Uterus (tissue), 2 donors: ENCODE data around the gene HSPBAP1.

Experiments
- POLR2A ChIP-seq, 2 donors: fragments of 450-650 bp; IDR thresholded peaks; one replicate each; pipeline ENCODE4 v1.6.1; 2016; ENCODE audit warnings: antibody characterized with exemption in 2 of 2, mild to moderate bottlenecking in 1 of 2, moderate library complexity in 1 of 2
- TF ChIP-seq, protein P1 (sequence below), 4 experiments: fragments of 200-600 bp in 2 of 4; fragments of 450-650 bp in 2 of 4; sonication (generic) in 2 of 4; IDR thresholded peaks; one replicate each; pipeline ENCODE4 v1.5.1; 2016 to 2019; ENCODE audit warnings: antibody characterized with exemption in 4 of 4, mild to moderate bottlenecking in 2 of 4, moderate library complexity in 1 of 4

GRCh38 chr3:122786066-122786465 is 7.6 kb downstream of the HSPBAP1 start:
- TF ChIP-seq, protein P1, sequence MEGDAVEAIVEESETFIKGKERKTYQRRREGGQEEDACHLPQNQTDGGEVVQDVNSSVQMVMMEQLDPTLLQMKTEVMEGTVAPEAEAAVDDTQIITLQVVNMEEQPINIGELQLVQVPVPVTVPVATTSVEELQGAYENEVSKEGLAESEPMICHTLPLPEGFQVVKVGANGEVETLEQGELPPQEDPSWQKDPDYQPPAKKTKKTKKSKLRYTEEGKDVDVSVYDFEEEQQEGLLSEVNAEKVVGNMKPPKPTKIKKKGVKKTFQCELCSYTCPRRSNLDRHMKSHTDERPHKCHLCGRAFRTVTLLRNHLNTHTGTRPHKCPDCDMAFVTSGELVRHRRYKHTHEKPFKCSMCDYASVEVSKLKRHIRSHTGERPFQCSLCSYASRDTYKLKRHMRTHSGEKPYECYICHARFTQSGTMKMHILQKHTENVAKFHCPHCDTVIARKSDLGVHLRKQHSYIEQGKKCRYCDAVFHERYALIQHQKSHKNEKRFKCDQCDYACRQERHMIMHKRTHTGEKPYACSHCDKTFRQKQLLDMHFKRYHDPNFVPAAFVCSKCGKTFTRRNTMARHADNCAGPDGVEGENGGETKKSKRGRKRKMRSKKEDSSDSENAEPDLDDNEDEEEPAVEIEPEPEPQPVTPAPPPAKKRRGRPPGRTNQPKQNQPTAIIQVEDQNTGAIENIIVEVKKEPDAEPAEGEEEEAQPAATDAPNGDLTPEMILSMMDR (IDR thresholded peaks at IDR 0.05): no peak
- no peak for TF ChIP-seq POLR2A (IDR thresholded peaks at IDR 0.05)
